Suprapubic skin (tissue), 4 donors: ENCODE data around the gene TRIO. TPM values are rescaled to one million over a fixed set of nuclear protein-coding genes. Genes with fewer than 3 reads are reported as not detected.

Source experiments
- DNase-seq, 2 donors: peaks; one replicate each; pipeline ENCODE4 v3.0.0-alpha.2; 2019; ENCODE audit warnings: low spot score in 2 of 2
- H3K27ac ChIP-seq: fragments of 200-600 bp; sonication (generic); one replicate; pipeline ENCODE4 v1.5.1; 2019
- H3K27me3 ChIP-seq: fragments of 200-600 bp; sonication (generic); one replicate; pipeline ENCODE4 v1.5.1; 2019
- H3K36me3 ChIP-seq: fragments of 200-600 bp; sonication (generic); one replicate; pipeline ENCODE4 v1.5.1; 2019
- H3K4me1 ChIP-seq: fragments of 200-600 bp; sonication (generic); one replicate; pipeline ENCODE4 v1.5.1; 2019
- H3K4me3 ChIP-seq: fragments of 200-600 bp; sonication (generic); one replicate; pipeline ENCODE4 v1.5.1; 2019; ENCODE audit warnings: mild to moderate bottlenecking
- H3K9me3 ChIP-seq: fragments of 200-600 bp; sonication (generic); one replicate; pipeline ENCODE4 v1.5.1; 2019
- EP300 ChIP-seq: sonication (generic); formaldehyde crosslinking; IDR thresholded peaks from one replicate; pipeline ENCODE4 v1.6.1; 2017; ENCODE audit warnings: antibody characterized with exemption
- POLR2A ChIP-seq, 2 donors: fragments of 450-650 bp; IDR thresholded peaks; one replicate each; pipeline ENCODE4 v1.6.1; 2017; ENCODE audit warnings: antibody characterized with exemption in 2 of 2, mild to moderate bottlenecking in 2 of 2, moderate library complexity in 2 of 2
- POLR2AphosphoS5 ChIP-seq, 3 donors: sonication (generic); formaldehyde crosslinking; IDR thresholded peaks; one replicate each; pipeline ENCODE4 v1.6.1; 2017; ENCODE audit warnings: antibody characterized with exemption in 3 of 3
- WGBS: methylation state at CpG from one replicate; pipeline ENCODE4 v1.1.5; 2018; 5-methylcytosine and 5-hydroxymethylcytosine counted together
- total RNA-seq, 4 donors: library from RNA; depleted of rRNA; stranded (reverse); fragments of >200 nt; gene quantifications; one replicate each; pipeline ENCODE4 v1.1.0, GENCODE V29; 2016
- TF ChIP-seq, protein P1 (sequence below), 2 donors: fragments of 200-600 bp in 1 of 2; fragments of 450-650 bp in 1 of 2; sonication (generic) in 1 of 2; IDR thresholded peaks; one replicate each; pipeline ENCODE4 v1.5.1; 2016 to 2019; ENCODE audit warnings: antibody characterized with exemption in 2 of 2, mild to moderate bottlenecking in 1 of 2, moderate library complexity in 1 of 2

TRIO gene
- total RNA-seq, 4 donors from 2014 or later, result 62.7 to 159 (median 70.4) TPM

DNA sequence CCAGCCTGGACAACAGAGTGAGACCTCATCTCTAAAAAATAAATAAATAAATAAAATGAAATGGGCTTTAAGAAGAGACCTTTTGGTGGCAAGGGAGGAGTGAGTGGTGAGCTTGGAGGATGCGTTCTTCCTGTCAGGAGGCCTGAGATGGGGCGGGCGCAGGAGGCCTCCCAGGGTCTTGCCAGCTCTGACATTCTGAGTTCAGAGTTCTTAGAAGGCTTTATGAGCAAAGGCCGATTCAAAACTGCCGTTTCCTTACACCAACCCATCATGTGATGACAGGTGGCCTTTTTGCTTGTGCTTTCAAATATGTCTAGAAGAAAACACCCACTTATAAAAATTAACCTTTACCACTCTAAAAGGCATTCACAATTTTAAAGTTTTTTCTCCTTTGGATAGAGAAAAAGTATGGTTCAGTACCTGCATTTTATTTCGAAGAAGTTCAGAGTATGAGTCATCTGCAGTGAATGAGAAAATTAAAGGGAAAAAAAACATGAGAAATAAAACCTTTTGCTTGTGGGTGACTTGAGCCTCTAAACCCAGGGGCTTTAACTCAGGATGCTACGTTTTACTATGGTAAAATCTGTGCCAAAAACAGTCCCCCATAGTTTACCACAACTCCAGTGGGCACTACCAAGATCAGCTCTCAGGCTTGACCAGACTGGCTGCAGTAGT is 281.0 kb downstream of the TRIO start:
- Histone ChIP-seq H3K27ac (no peak overlapping the region), H3K9me3 (no peaks in the 10 kb centered on the region), H3K27me3 (no peaks in the 10 kb centered on the region), H3K4me1 (peaks cover 15% of the 10 kb centered on the region), H3K36me3 (peaks cover 46% of the 10 kb centered on the region), H3K4me3 (no peak overlapping the region)
- WGBS, result 85% methylated on average over 7 of the region's 7 CpGs
- no peak for TF ChIP-seq POLR2A (IDR thresholded peaks at IDR 0.05)
- no peak for TF ChIP-seq EP300
- TF ChIP-seq POLR2AphosphoS5 (IDR thresholded peaks at IDR 0.05), result no peak
- TF ChIP-seq, protein P1, sequence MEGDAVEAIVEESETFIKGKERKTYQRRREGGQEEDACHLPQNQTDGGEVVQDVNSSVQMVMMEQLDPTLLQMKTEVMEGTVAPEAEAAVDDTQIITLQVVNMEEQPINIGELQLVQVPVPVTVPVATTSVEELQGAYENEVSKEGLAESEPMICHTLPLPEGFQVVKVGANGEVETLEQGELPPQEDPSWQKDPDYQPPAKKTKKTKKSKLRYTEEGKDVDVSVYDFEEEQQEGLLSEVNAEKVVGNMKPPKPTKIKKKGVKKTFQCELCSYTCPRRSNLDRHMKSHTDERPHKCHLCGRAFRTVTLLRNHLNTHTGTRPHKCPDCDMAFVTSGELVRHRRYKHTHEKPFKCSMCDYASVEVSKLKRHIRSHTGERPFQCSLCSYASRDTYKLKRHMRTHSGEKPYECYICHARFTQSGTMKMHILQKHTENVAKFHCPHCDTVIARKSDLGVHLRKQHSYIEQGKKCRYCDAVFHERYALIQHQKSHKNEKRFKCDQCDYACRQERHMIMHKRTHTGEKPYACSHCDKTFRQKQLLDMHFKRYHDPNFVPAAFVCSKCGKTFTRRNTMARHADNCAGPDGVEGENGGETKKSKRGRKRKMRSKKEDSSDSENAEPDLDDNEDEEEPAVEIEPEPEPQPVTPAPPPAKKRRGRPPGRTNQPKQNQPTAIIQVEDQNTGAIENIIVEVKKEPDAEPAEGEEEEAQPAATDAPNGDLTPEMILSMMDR (IDR thresholded peaks at IDR 0.05), result no peak
- no peak for DNase-seq

DNA sequence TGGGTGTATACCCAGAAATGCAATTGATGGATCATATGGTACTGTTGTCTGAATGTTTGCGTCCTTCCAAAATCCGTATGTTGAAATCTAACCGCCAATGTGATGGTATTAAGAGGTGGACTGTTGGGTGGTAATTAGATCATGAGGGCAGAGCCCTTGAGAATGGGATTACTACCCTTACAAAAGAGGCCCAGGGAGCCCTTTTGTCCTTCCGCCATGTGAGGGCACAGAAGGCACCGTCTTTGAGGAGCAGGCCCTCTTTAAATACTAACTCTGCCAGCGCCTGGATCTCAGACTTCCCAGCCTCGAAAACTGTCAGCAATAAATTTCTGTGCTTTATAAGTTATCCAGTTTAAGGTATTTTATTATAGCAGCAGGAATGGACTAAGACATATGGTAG is 282.4 kb downstream of the TRIO start:
- no peak for TF ChIP-seq POLR2A (IDR thresholded peaks at IDR 0.05)
- TF ChIP-seq, protein P1 (IDR thresholded peaks at IDR 0.05), result no peak
- TF ChIP-seq POLR2AphosphoS5 (IDR thresholded peaks at IDR 0.05), result no peak
- no peak for TF ChIP-seq EP300
- 92% methylated on average over 7 of the region's 7 CpGs for WGBS
- H3K27me3 ChIP-seq, result no peaks in the 10 kb centered on the region

DNA sequence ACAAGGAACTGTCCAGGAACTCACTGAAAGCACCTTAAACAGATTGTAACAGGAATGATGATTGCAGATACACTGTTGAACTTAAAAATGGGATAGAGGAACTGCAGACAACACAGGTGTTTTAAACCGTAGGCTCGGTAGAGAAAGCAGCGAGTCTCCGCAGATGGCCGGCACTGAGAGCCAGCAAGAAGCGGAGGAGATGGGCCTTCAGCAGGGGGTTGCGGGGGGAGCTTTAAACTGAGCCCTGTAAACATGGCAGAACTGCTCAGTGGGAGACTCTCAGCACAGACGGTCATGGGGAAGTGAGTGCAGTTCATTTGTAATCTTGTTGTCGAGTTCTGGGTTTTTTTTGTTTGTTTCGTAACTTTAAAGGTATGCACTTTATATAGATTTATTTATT is 283.4 kb downstream of the TRIO start:
- peaks cover 17% of the 10 kb centered on the region for H3K4me1 ChIP-seq

More for the DNA sequence above, 282.4 kb downstream of the TRIO start:
- Histone ChIP-seq H3K9me3 (no peaks in the 10 kb centered on the region), H3K4me3 (no peak overlapping the region), H3K27ac (no peak overlapping the region), H3K36me3 (peaks cover 33% of the 10 kb centered on the region), H3K4me1 (peaks cover 17% of the 10 kb centered on the region)
- DNase-seq, result no peak

DNA sequence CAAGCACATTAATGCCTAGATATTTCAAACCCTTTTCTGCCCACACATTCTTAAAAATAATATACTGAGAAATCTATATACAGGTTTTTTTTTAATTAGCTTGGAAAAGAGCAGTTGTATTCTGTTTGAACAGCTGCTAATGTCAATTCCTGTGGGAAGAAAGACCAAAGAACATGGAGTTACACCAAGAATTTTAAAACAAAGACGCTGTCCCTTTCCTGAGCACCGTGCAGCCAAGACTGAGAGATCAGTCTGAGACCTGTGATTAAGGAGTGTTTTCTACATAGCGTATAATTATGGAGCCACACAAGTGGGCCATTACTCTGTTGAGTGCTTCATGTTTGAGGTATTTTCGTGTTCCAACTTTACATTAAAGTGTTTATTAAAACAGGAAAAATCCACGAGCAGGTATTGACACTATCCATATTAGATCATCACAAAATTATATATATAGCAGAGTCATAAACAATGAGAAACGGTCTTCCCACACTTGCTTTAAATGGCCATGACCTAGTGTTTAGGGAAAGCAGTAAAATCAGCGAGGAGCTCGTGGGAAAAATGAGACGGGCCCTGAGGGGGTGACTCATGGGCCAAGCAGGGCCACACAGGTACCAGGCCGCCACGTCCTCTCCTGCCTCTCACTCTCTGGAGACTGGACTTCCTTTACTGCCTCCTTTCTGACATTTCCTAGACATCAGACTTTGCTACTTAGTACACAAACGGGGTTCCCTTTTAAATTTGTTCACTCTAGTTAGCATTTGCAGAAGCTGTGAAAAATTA is 285.4 kb downstream of the TRIO start:
- TF ChIP-seq POLR2AphosphoS5 (IDR thresholded peaks at IDR 0.05) (no peak), POLR2A (IDR thresholded peaks at IDR 0.05) (no peak), EP300 (no peak)
- TF ChIP-seq, protein P1 (IDR thresholded peaks at IDR 0.05), result no peak
- WGBS, result 73% methylated on average over 12 of the region's 12 CpGs
- no peak for DNase-seq
- Histone ChIP-seq H3K9me3 (no peaks in the 10 kb centered on the region), H3K36me3 (peaks cover 16% of the 10 kb centered on the region), H3K27ac (peak overlapping the region; percentile 31), H3K4me3 (no peak overlapping the region), H3K4me1 (peaks cover 17% of the 10 kb centered on the region), H3K27me3 (no peaks in the 10 kb centered on the region)

More for the DNA sequence above, 283.4 kb downstream of the TRIO start:
- no peaks in the 10 kb centered on the region for H3K27me3 ChIP-seq
- no peak overlapping the region for H3K4me3 ChIP-seq
- 92% methylated on average over 10 of the region's 10 CpGs for WGBS
- H3K9me3 ChIP-seq, result no peaks in the 10 kb centered on the region
- DNase-seq, result no peak
- peaks cover 31% of the 10 kb centered on the region for H3K36me3 ChIP-seq
- TF ChIP-seq POLR2A (IDR thresholded peaks at IDR 0.05) (no peak), EP300 (no peak), POLR2AphosphoS5 (IDR thresholded peaks at IDR 0.05) (no peak)
- TF ChIP-seq, protein P1 (IDR thresholded peaks at IDR 0.05), result no peak
- no peak overlapping the region for H3K27ac ChIP-seq
